RKO (cell line): Measurements from ENCODE around the gene PHTF1.

Experiments used
- DNase-seq: peaks from one replicate; pipeline ENCODE4 v3.0.0-alpha.2; 2016; ENCODE audit warnings: low spot score

PHTF1 gene

DNA sequence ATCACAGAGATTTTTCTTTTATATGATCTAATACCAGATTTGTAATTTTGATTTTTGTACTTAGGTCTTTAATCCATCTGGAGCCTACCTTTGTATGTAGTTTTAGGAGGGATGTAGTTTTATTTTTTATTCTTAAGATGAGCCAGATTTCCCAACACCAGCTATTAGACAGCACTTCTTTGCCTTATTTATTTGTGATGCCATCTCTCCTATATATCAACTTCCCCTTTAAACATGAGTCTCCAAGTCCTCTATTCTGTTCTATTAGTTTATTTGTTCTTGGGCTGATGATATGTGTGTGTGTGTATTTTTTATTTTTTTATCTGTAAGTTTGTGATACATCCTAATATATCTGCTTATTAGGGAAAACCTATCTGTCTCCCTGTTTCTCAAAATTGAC is 94.2 kb downstream of the PHTF1 start:
- DNase-seq = no peak

- DNase-seq = no peak
These were observed 95.9 kb downstream of the PHTF1 start for GRCh38 chr1:113663165-113663951.

- DNase-seq = no peak
These were observed 97.2 kb downstream of the PHTF1 start for GRCh38 chr1:113662101-113662500.

DNA sequence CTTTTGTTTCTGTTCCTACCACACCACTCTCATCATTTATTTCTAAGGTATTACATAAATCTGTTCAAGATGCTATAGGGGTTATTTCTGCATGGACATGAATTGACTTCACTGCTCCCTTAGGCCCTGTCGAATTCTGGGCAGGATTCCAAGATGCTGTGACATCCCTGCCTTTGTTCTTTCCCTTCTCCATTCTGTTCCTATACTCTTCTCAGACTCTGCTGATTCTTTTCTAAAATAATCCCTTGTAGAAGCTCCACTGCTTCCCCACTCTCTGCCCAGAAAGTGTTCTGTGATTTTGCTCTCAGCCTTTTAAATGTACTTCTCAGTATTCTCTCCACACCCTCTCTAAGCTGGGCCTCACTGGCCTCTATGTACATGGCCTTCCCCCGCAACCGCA is 99.2 kb downstream of the PHTF1 start:
- no peak for DNase-seq

GRCh38 chr1:113659556-113659955 is 99.7 kb downstream of the PHTF1 start:
- DNase-seq = no peak

- DNase-seq = no peak
These were observed 100.3 kb downstream of the PHTF1 start for GRCh38 chr1:113659035-113659434.

- DNase-seq = no peak
These were observed 101.7 kb downstream of the PHTF1 start for GRCh38 chr1:113657556-113658063.

- no peak for DNase-seq
These were observed 102.2 kb downstream of the PHTF1 start for GRCh38 chr1:113657126-113657525.

DNA sequence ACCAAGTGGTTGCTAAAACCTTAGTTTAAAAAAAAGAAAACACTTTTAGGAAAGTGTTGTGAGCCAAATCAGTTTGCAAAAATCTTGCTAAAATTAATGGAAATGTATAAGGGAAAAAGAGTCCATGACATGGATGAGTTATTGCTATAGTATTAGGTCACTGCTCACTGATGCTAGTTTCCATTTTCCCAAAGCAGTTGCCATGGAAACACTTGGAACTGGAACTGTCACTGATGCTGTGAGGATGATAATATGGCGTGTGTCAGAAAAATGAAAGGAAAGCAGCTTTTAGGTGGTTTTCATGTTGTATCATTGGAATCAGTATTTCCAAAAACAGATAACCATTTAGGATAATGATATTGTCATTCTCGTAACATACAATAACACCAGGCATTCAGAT is 104.4 kb downstream of the PHTF1 start:
- no peak for DNase-seq

DNA sequence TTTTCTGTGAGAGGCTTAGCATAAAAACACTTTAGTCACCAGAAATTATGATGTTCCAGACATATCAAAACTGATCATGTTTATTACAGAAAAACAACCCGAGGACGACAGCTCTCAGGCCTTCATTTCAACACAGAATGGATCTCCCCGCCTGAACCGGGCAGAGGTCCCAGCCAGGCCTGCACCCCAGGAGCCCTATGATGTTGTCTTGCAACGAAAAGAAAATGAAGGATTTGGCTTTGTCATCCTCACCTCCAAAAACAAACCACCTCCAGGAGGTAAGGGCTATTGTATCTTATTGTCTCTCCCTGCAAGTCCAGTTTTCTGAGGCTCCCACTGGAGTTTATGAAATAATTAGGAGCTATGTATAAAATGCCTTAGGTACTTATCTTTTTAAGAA is 105.5 kb downstream of the PHTF1 start:
- DNase-seq = no peak

DNA sequence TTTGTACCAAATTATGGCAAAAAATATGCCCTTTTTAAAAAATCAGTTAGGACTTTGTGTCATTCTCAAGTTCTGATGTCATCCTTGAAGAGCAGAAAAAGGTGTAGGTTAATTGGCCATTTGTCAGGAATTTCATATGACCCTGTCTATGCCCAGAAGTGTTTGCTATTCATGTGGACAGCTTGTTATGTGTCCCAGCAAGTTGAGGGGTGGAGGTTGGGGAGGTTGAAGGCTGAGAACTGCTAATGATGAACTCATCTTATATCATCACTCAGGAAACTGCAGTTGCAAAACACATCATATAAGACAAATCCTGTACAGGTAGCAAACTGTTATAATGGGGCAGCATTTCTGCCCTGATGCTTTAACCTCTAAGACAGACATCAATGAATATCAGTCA is 106.5 kb downstream of the PHTF1 start:
- DNase-seq = no peak

GRCh38 chr1:113648478-113648877 is 110.8 kb downstream of the PHTF1 start:
- no peak for DNase-seq

- DNase-seq = no peak
These were observed 112.1 kb downstream of the PHTF1 start for GRCh38 chr1:113647164-113647563.
